ENCODE results near the gene LRMDA.

Gene LRMDA

GRCh38 chr10:75709245-75709644 is 277.8 kb downstream of the LRMDA start:
- DNase-seq (ENCODE audit: low read depth, low spot score), result no peak

GRCh38 chr10:75709811-75710210 is 278.4 kb downstream of the LRMDA start:
- no peak for DNase-seq (ENCODE audit: low read depth, low spot score)

GRCh38 chr10:75712242-75712880 is 280.9 kb downstream of the LRMDA start:
- no peak for DNase-seq (ENCODE audit: low read depth, low spot score)

- DNase-seq (ENCODE audit: low read depth, low spot score), result no peak
These were observed 285.1 kb downstream of the LRMDA start for GRCh38 chr10:75716506-75716905.

GRCh38 chr10:75717126-75717916 is 285.9 kb downstream of the LRMDA start:
- no peak for DNase-seq (ENCODE audit: low read depth, low spot score)

GRCh38 chr10:75718991-75719390 is 287.6 kb downstream of the LRMDA start:
- no peak for DNase-seq (ENCODE audit: low read depth, low spot score)

- DNase-seq (ENCODE audit: low read depth, low spot score), result no peak
These were observed 288.7 kb downstream of the LRMDA start for GRCh38 chr10:75720157-75720556.

- no peak for DNase-seq (ENCODE audit: low read depth, low spot score)
These were observed 290.6 kb downstream of the LRMDA start for GRCh38 chr10:75722020-75722419.

GRCh38 chr10:75722609-75723008 is 291.2 kb downstream of the LRMDA start:
- no peak for DNase-seq (ENCODE audit: low read depth, low spot score)

- no peak for DNase-seq (ENCODE audit: low read depth, low spot score)
These were observed 292.0 kb downstream of the LRMDA start for GRCh38 chr10:75723319-75723980.

- no peak for DNase-seq (ENCODE audit: low read depth, low spot score)
These were observed 292.6 kb downstream of the LRMDA start for GRCh38 chr10:75724047-75724446.

- no peak for DNase-seq (ENCODE audit: low read depth, low spot score)
These were observed 295.4 kb downstream of the LRMDA start for GRCh38 chr10:75726522-75727483.

- no peak for DNase-seq (ENCODE audit: low read depth, low spot score)
These were observed 299.4 kb downstream of the LRMDA start for GRCh38 chr10:75730847-75731246.

- no peak for DNase-seq (ENCODE audit: low read depth, low spot score)
These were observed 301.9 kb downstream of the LRMDA start for GRCh38 chr10:75733135-75733890.

GRCh38 chr10:75736151-75736640 is 304.8 kb downstream of the LRMDA start:
- DNase-seq (ENCODE audit: low read depth, low spot score), result no peak

- DNase-seq (ENCODE audit: low read depth, low spot score), result no peak
These were observed 305.6 kb downstream of the LRMDA start for GRCh38 chr10:75736889-75737579.

GRCh38 chr10:75737580-75737949 is 306.1 kb downstream of the LRMDA start:
- no peak for DNase-seq (ENCODE audit: low read depth, low spot score)

GRCh38 chr10:75738924-75739323 is 307.5 kb downstream of the LRMDA start:
- DNase-seq (ENCODE audit: low read depth, low spot score), result no peak

GRCh38 chr10:75739414-75740143 is 308.2 kb downstream of the LRMDA start:
- DNase-seq (ENCODE audit: low read depth, low spot score), result no peak

All from activated naive CD8-positive, alpha-beta T cell treated with anti-CD3 and anti-CD28 coated beads, Interleukin-2, amount 50 U/mL, for 16 hours (primary cell).